Gastrocnemius medialis (tissue), 4 donors: ENCODE results near the gene MARCKS. TPM values are rescaled to one million over a fixed set of nuclear protein-coding genes. Genes with fewer than 3 reads are reported as not detected.

ENCODE experiments used
- ATAC-seq, 2 donors: fragments of 150-250 bp; one replicate each; pipeline ENCODE4 v1.9.1; 2016
- DNase-seq, 2 donors: peaks; one replicate each; pipeline ENCODE4 v3.0.0-alpha.2; 2019
- H3K27ac ChIP-seq, 4 donors: fragments of 200-600 bp; sonication (generic); 1 replicate in 1 of 4; 2 replicates in 3 of 4; pipeline ENCODE4 v1.5.1; 2016 to 2018; ENCODE audit warnings: mild to moderate bottlenecking in 2 of 4, moderate library complexity in 1 of 4
- H3K27me3 ChIP-seq, 3 donors: fragments of 200-600 bp; sonication (generic) in 2 of 3; 1 replicate in 1 of 3; 2 replicates in 2 of 3; pipeline versions ENCODE4 v1.5.1 to v1.6.0; 2016 to 2019; ENCODE audit warnings: mild to moderate bottlenecking in 1 of 3, moderate library complexity in 1 of 3
- H3K36me3 ChIP-seq, 2 donors: fragments of 200-600 bp; sonication (generic) in 1 of 2; one replicate each; pipeline ENCODE4 v1.5.1; 2017 to 2018
- H3K4me1 ChIP-seq, 2 donors: fragments of 200-600 bp; sonication (generic) in 1 of 2; one replicate each; pipeline ENCODE4 v1.5.1; 2016 to 2017; ENCODE audit warnings: mild to moderate bottlenecking in 2 of 2
- H3K4me3 ChIP-seq, 4 donors: fragments of 200-600 bp; sonication (generic) in 3 of 4; 1 replicate in 1 of 4; 2 replicates in 3 of 4; pipeline ENCODE4 v1.5.1; 2016 to 2019; ENCODE audit warnings: mild to moderate bottlenecking in 2 of 4
- H3K9me3 ChIP-seq, 3 donors: fragments of 200-600 bp; sonication (generic) in 2 of 3; 1 replicate in 1 of 3; 2 replicates in 2 of 3; pipeline ENCODE4 v1.5.1; 2016 to 2019
- POLR2A ChIP-seq, 2 donors: fragments of 450-650 bp; IDR thresholded peaks; one replicate each; pipeline ENCODE4 v1.6.1; 2017; ENCODE audit warnings: antibody characterized with exemption in 2 of 2, mild to moderate bottlenecking in 2 of 2, moderate library complexity in 2 of 2
- in situ Hi-C, 4 donors: fragments of 200-750 bp; cut with MboI; loops; one replicate each; pipeline versions ENCODE4 v1.15.0 to v1.8.0; 2017; ENCODE audit warnings: low sequenced_read_pairs in 4 of 4
- intact Hi-C: fragments of 100-400 bp; cut with DNase I; formaldehyde crosslinking; loops from one replicate; pipeline ENCODE4 v1.15.1; 2023; ENCODE audit warnings: low total_unique reads
- total RNA-seq, 4 donors: library from RNA; depleted of rRNA; stranded (reverse); fragments of >200 nt; gene quantifications; one replicate each; pipeline versions ENCODE4 v1.1.0 to v1.2.3, GENCODE V29; 2016
- TF ChIP-seq, protein P1 (sequence below), 5 experiments: fragments of 450-650 bp in 3 of 5; fragments of 200-600 bp in 2 of 5; sonication (generic) in 2 of 5; IDR thresholded peaks in 4 of 5; conservative IDR thresholded peaks in 1 of 5; 1 replicate in 4 of 5; 2 replicates in 1 of 5; pipeline ENCODE4 v1.5.1; 2016 to 2019; ENCODE audit warnings: antibody characterized with exemption in 5 of 5, mild to moderate bottlenecking in 3 of 5, moderate library complexity in 3 of 5

MARCKS gene
- total RNA-seq, 4 donors from 2014 or later: 4.3 to 7.1 (median 5.4) TPM

DNA sequence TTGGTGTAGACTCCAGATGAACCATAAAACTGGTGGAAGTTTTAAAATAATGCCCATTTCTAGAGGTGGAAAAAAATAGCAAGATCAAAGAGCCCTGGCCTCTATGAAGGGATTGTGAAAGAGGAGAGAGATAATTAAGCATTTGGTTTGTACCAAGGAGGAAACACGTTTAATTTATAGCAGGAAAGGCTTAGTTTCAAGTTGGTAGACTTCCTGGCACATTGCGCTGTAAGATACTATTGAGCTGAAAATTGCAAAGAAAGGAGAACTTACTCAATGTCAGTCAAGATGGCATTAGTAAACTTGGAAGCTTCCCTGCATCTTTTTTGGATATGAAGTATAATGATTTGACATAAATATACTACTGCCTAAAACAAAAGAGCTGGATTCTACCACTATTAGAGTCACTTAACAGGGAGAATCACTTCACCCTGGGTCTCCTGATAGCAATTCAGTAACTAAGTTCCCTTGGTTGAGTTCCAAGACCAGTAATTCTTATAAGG lies 24.4 kb downstream of the MARCKS start:
- in situ Hi-C loops: loop anchor here in 1 of 4 donors (10.0 kb wide), 1 partner anchor 577 kb away; no protein-coding TSS in a partner anchor

DNA sequence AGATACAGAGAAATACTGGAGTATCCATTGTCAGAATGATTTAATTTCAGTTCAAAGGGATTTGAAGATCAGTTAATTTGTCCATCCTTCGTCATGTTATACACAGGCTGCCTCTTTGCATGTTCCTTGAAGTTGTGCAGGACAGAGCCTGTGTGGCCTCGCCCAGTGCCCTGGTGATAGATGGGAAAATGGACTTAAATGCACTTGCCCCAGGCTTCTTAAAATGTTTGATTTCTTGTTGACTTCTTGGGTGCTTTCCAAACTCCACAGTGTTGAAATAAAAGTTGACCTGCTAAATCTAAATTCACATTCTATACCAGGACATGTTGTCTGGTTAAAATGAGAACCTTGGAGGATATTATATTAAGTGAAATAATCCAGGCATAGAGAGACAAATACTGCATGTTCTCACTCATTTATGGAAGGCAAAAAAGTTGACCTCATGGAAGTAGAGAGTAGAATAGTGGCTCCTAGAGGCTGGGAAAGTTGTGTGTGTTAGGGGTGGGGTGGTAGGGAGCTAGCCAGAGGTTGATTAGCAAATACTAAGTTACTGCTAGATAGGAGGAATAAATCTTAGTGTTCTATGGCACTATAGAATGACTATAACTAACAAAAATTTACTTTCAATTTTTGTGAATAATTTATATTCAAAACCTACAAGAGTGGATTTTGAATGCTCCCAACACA lies 25.3 kb downstream of the MARCKS start:
- Histone ChIP-seq H3K27me3 (no peaks in the 10 kb centered on the region), H3K36me3 (no peaks in the 10 kb centered on the region), H3K9me3 (no peaks in the 10 kb centered on the region), H3K4me3 (no peak overlapping the region), H3K4me1 (peaks cover 0 to 6% of the 10 kb centered on the region in 2 donors), H3K27ac (no peak overlapping the region)
- ATAC-seq: no peak
- TF ChIP-seq, protein P1, sequence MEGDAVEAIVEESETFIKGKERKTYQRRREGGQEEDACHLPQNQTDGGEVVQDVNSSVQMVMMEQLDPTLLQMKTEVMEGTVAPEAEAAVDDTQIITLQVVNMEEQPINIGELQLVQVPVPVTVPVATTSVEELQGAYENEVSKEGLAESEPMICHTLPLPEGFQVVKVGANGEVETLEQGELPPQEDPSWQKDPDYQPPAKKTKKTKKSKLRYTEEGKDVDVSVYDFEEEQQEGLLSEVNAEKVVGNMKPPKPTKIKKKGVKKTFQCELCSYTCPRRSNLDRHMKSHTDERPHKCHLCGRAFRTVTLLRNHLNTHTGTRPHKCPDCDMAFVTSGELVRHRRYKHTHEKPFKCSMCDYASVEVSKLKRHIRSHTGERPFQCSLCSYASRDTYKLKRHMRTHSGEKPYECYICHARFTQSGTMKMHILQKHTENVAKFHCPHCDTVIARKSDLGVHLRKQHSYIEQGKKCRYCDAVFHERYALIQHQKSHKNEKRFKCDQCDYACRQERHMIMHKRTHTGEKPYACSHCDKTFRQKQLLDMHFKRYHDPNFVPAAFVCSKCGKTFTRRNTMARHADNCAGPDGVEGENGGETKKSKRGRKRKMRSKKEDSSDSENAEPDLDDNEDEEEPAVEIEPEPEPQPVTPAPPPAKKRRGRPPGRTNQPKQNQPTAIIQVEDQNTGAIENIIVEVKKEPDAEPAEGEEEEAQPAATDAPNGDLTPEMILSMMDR (IDR thresholded peaks at IDR 0.05 in 4 of 5, conservative IDR thresholded peaks at IDR 0.05 in 1 of 5): no peak
- intact Hi-C loops: no loop called here
- DNase-seq: no peak
- in situ Hi-C loops: loop anchor here in 1 of 4 donors (10.0 kb wide), 1 partner anchor 578 kb away; no protein-coding TSS in a partner anchor

More for the DNA sequence above, 24.4 kb downstream of the MARCKS start:
- no peak for TF ChIP-seq POLR2A (IDR thresholded peaks at IDR 0.05)
- TF ChIP-seq, protein P1 (IDR thresholded peaks at IDR 0.05 in 4 of 5, conservative IDR thresholded peaks at IDR 0.05 in 1 of 5): no peak
- Histone ChIP-seq H3K4me1 (peaks cover 0 to 6% of the 10 kb centered on the region in 2 donors), H3K27me3 (no peaks in the 10 kb centered on the region), H3K36me3 (no peaks in the 10 kb centered on the region), H3K9me3 (no peaks in the 10 kb centered on the region), H3K4me3 (no peak overlapping the region), H3K27ac (no peak overlapping the region)
- ATAC-seq: no peak
- intact Hi-C loops: no loop called here
- no peak for DNase-seq

DNA sequence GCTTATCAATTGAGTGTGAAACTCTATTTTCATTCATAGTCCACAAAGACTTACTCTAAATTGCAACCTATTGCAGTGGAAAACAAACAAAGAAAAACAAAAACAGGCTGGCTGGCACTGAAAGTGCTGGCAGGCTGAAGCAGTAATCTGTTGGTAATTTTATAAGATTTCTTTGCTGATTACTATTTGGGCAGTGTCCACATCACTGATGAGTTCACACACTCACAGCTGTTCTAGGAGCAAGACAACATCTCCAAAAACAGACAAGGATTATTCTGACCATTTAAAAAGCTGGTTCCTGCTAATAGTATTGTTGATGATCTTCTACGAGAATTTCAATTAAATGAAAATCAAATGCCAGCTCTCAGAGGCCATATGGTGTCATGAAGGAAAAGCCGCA lies 26.9 kb downstream of the MARCKS start:
- H3K27ac ChIP-seq: no peak overlapping the region
- TF ChIP-seq, protein P1 (IDR thresholded peaks at IDR 0.05 in 4 of 5, conservative IDR thresholded peaks at IDR 0.05 in 1 of 5): no peak
- TF ChIP-seq POLR2A (IDR thresholded peaks at IDR 0.05): no peak
- in situ Hi-C loops (loop anchor here in 1 of 4 donors (10.0 kb wide), 1 partner anchor 579 kb away; no protein-coding TSS in a partner anchor), intact Hi-C loops (no loop called here)
- no peaks in the 10 kb centered on the region for H3K27me3 ChIP-seq
- H3K9me3 ChIP-seq: no peaks in the 10 kb centered on the region
- DNase-seq (no peak), ATAC-seq (no peak)
- no peaks in the 10 kb centered on the region for H3K36me3 ChIP-seq
- no peak overlapping the region for H3K4me3 ChIP-seq
- peaks cover 0 to 4% of the 10 kb centered on the region in 2 donors for H3K4me1 ChIP-seq

DNA sequence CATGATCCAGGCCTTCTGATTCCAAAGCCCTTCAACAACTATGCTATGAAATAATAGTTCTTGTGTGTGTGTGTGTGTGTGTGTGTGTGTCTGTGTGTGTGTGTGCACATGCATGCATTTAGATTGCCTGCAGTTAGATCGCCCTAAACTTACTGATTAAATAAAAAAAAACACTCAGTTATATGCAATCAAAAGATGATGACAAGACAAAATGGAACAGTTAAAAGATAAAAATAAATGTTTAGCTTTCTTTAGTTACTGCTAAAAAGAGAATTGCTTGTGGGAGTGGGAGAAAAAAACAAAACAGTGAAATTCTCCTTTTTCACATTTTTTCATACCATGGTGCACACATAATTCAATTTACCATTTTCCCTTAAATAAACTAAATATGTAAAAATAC lies 29.4 kb downstream of the MARCKS start:
- ATAC-seq (no peak), DNase-seq (no peak)
- H3K4me1 ChIP-seq: no peaks in the 10 kb centered on the region
- intact Hi-C loops (no loop called here), in situ Hi-C loops (loop anchor here in 1 of 4 donors (10.0 kb wide), 1 partner anchor 582 kb away; no protein-coding TSS in a partner anchor)
- H3K27ac ChIP-seq: no peak overlapping the region
- H3K9me3 ChIP-seq: no peaks in the 10 kb centered on the region
- H3K36me3 ChIP-seq: no peaks in the 10 kb centered on the region
- no peak overlapping the region for H3K4me3 ChIP-seq
- no peak for TF ChIP-seq POLR2A (IDR thresholded peaks at IDR 0.05)
- TF ChIP-seq, protein P1 (IDR thresholded peaks at IDR 0.05 in 4 of 5, conservative IDR thresholded peaks at IDR 0.05 in 1 of 5): no peak
- no peaks in the 10 kb centered on the region for H3K27me3 ChIP-seq
